ENCODE results near the gene GBE1. TPM values are rescaled to one million over a fixed set of nuclear protein-coding genes. Genes with fewer than 3 reads are reported as not detected.

GBE1 gene
- total RNA-seq, 1 experiment from 2014 or later = 82.9 TPM

GRCh38 chr3:81470524-81471278 is 290.7 kb downstream of the GBE1 start:
- DNase-seq (ENCODE audit: low spot score) = no peak

- no peak for DNase-seq (ENCODE audit: low spot score)
These were observed 293.1 kb downstream of the GBE1 start for GRCh38 chr3:81468391-81468790.

GRCh38 chr3:81466201-81466560 is 295.3 kb downstream of the GBE1 start:
- DNase-seq (ENCODE audit: low spot score) = no peak

GRCh38 chr3:81465510-81466200 is 295.8 kb downstream of the GBE1 start:
- no peak for DNase-seq (ENCODE audit: low spot score)

GRCh38 chr3:81463781-81464180 is 297.7 kb downstream of the GBE1 start:
- no peak for DNase-seq (ENCODE audit: low spot score)

- DNase-seq (ENCODE audit: low spot score) = no peak
These were observed 298.5 kb downstream of the GBE1 start for GRCh38 chr3:81462921-81463320.

GRCh38 chr3:81459733-81460132 is 301.7 kb downstream of the GBE1 start:
- no peak for DNase-seq (ENCODE audit: low spot score)

GRCh38 chr3:81452418-81452817 is 309.0 kb downstream of the GBE1 start:
- no peak for DNase-seq (ENCODE audit: low spot score)

- peak; percentile 21 for DNase-seq (ENCODE audit: low spot score)
These were observed 309.8 kb downstream of the GBE1 start for GRCh38 chr3:81451611-81452010.

GRCh38 chr3:81451140-81451539 is 310.3 kb downstream of the GBE1 start:
- no peak for DNase-seq (ENCODE audit: low spot score)

- no peak for DNase-seq (ENCODE audit: low spot score)
These were observed 314.6 kb downstream of the GBE1 start for GRCh38 chr3:81446806-81447205.

GRCh38 chr3:81445712-81446111 is 315.7 kb downstream of the GBE1 start:
- DNase-seq (ENCODE audit: low spot score) = no peak

GRCh38 chr3:81444817-81445460 is 316.5 kb downstream of the GBE1 start:
- DNase-seq (ENCODE audit: low spot score) = no peak

GRCh38 chr3:81443958-81444357 is 317.5 kb downstream of the GBE1 start:
- peak; percentile 16 for DNase-seq (ENCODE audit: low spot score)

- no peak for DNase-seq (ENCODE audit: low spot score)
These were observed 318.0 kb downstream of the GBE1 start for GRCh38 chr3:81443457-81443782.

- DNase-seq (ENCODE audit: low spot score) = no peak
These were observed 318.5 kb downstream of the GBE1 start for GRCh38 chr3:81442758-81443456.

GRCh38 chr3:81440661-81441060 is 320.8 kb downstream of the GBE1 start:
- DNase-seq (ENCODE audit: low spot score) = no peak

Measured in A172 (cell line).